Measurements from ENCODE around the gene PID1.

PID1 gene

GRCh38 chr2:229246334-229246733, 24.8 kb downstream of the PID1 start:
- H3K4me3 ChIP-seq (ENCODE audit: low read depth, low read length), result no peak overlapping the region
- no CpG with 5 or more reads among the region's 3 CpGs for WGBS (ENCODE audit: extremely low coverage, insufficient coverage, insufficient read length)
- H3K9me3 ChIP-seq (ENCODE audit: insufficient read depth, low read depth, low read length), result peaks cover 2% of the 10 kb centered on the region

GRCh38 chr2:229244975-229245374, 26.1 kb downstream of the PID1 start:
- Histone ChIP-seq H3K23ac (ENCODE audit: low read length) (no peak overlapping the region), H3K27ac (ENCODE audit: low read depth, low read length) (no peak overlapping the region), H3K4me1 (ENCODE audit: control insufficient read depth in 1 of 2, insufficient read depth in 2 of 2, low read length in 2 of 2) (no peaks in the 10 kb centered on the region), H3K9me3 (ENCODE audit: insufficient read depth, low read depth, low read length) (peaks cover 2% of the 10 kb centered on the region), H3K14ac (ENCODE audit: low read length) (no peak overlapping the region), H2AFZ (ENCODE audit: insufficient read depth, low read length, poor library complexity) (no peak overlapping the region), H3K79me2 (ENCODE audit: control insufficient read depth, insufficient read depth, low read length, poor library complexity) (no peaks in the 10 kb centered on the region), H4K8ac (ENCODE audit: low read depth, low read length) (no peak overlapping the region), H3K18ac (ENCODE audit: low read length) (no peak overlapping the region), H2AK5ac (ENCODE audit: low read length) (no peak overlapping the region), H3K4me3 (ENCODE audit: low read depth, low read length) (no peak overlapping the region), H3K79me1 (ENCODE audit: low read length) (no peaks in the 10 kb centered on the region), H3K4me2 (ENCODE audit: low read length) (no peak overlapping the region), H3K9ac (ENCODE audit: low read length) (no peak overlapping the region), H4K91ac (ENCODE audit: low read depth, low read length) (no peak overlapping the region), H2BK12ac (ENCODE audit: low read length) (no peak overlapping the region), H4K12ac (ENCODE audit: low read depth, low read length) (no peak overlapping the region), H2BK120ac (ENCODE audit: insufficient read depth, low read length, poor library complexity) (no peak overlapping the region), H3K27me3 (ENCODE audit: insufficient read depth, low read length) (no peaks in the 10 kb centered on the region), H3K36me3 (ENCODE audit: control insufficient read depth in 1 of 2, insufficient read depth in 2 of 2, low read length in 2 of 2) (no peaks in the 10 kb centered on the region), H3K4ac (ENCODE audit: low read depth, low read length) (no peak overlapping the region), H2BK5ac (ENCODE audit: low read depth, low read length, poor library complexity) (no peak overlapping the region)
- DNase-seq, result no peak
- no CpG with 5 or more reads among the region's 2 CpGs for WGBS (ENCODE audit: extremely low coverage, insufficient coverage, insufficient read length)

More at GRCh38 chr2:229246334-229246733, 24.8 kb downstream of the PID1 start:
- H3K4ac ChIP-seq (ENCODE audit: low read depth, low read length), result no peak overlapping the region
- H3K36me3 ChIP-seq (ENCODE audit: control insufficient read depth in 1 of 2, insufficient read depth in 2 of 2, low read length in 2 of 2), result no peaks in the 10 kb centered on the region
- H4K8ac ChIP-seq (ENCODE audit: low read depth, low read length), result no peak overlapping the region
- no peak overlapping the region for H2BK5ac ChIP-seq (ENCODE audit: low read depth, low read length, poor library complexity)
- peak; percentile 5 to 46 for DNase-seq
- H3K27ac ChIP-seq (ENCODE audit: low read depth, low read length), result no peak overlapping the region
- H4K12ac ChIP-seq (ENCODE audit: low read depth, low read length), result no peak overlapping the region
- H3K9ac ChIP-seq (ENCODE audit: low read length), result no peak overlapping the region
- no peaks in the 10 kb centered on the region for H3K79me2 ChIP-seq (ENCODE audit: control insufficient read depth, insufficient read depth, low read length, poor library complexity)
- no peak overlapping the region for H4K91ac ChIP-seq (ENCODE audit: low read depth, low read length)
- no peak overlapping the region for H2AK5ac ChIP-seq (ENCODE audit: low read length)
- no peak overlapping the region for H3K18ac ChIP-seq (ENCODE audit: low read length)
- H3K4me2 ChIP-seq (ENCODE audit: low read length), result no peak overlapping the region
- no peak overlapping the region for H3K14ac ChIP-seq (ENCODE audit: low read length)
- H2BK12ac ChIP-seq (ENCODE audit: low read length), result no peak overlapping the region
- H3K4me1 ChIP-seq (ENCODE audit: control insufficient read depth in 1 of 2, insufficient read depth in 2 of 2, low read length in 2 of 2), result no peaks in the 10 kb centered on the region
- H3K23ac ChIP-seq (ENCODE audit: low read length), result no peak overlapping the region
- no peak overlapping the region for H2BK120ac ChIP-seq (ENCODE audit: insufficient read depth, low read length, poor library complexity)
- no peaks in the 10 kb centered on the region for H3K79me1 ChIP-seq (ENCODE audit: low read length)
- H2AFZ ChIP-seq (ENCODE audit: insufficient read depth, low read length, poor library complexity), result no peak overlapping the region
- no peaks in the 10 kb centered on the region for H3K27me3 ChIP-seq (ENCODE audit: insufficient read depth, low read length)

DNA sequence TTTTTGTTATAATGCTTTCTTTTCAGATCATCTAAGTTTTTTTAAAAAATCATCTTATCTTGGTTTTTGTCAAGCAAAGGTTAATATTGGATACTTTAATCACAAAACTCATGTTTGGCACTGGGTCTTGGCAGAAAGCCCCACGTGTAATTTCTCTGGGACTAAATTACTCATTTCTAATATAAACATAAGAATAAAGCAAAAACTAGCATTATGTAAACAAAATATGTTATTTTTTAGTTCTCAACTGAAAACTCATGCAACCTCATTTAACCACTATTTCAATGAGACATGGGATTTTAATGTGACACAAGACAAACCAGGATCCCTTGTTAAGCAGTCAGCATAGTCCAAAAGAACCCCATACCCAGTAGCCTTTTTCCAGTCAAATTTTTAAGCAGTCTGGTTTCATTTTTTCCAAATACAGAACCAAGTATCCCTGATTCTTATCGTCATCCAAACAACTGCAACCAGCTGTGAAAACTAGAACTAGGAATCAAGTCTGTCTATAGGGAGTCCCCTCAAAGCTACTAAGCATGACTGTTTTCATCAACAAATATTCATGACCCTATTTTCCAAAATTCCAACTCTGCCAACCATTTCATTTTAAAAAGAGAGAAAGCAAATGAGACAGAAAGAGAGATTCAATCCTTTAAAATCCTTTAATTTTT, 27.1 kb downstream of the PID1 start:
- Histone ChIP-seq H3K79me2 (ENCODE audit: control insufficient read depth, insufficient read depth, low read length, poor library complexity) (no peaks in the 10 kb centered on the region), H3K9ac (ENCODE audit: low read length) (no peak overlapping the region), H4K8ac (ENCODE audit: low read depth, low read length) (no peak overlapping the region), H3K79me1 (ENCODE audit: low read length) (no peaks in the 10 kb centered on the region), H2AK5ac (ENCODE audit: low read length) (no peak overlapping the region), H2BK12ac (ENCODE audit: low read length) (no peak overlapping the region), H3K18ac (ENCODE audit: low read length) (no peak overlapping the region), H2BK5ac (ENCODE audit: low read depth, low read length, poor library complexity) (no peak overlapping the region), H4K12ac (ENCODE audit: low read depth, low read length) (no peak overlapping the region), H4K91ac (ENCODE audit: low read depth, low read length) (no peak overlapping the region), H3K14ac (ENCODE audit: low read length) (no peak overlapping the region), H3K9me3 (ENCODE audit: insufficient read depth, low read depth, low read length) (peaks cover 2% of the 10 kb centered on the region), H3K36me3 (ENCODE audit: control insufficient read depth in 1 of 2, insufficient read depth in 2 of 2, low read length in 2 of 2) (no peaks in the 10 kb centered on the region), H3K27ac (ENCODE audit: low read depth, low read length) (no peak overlapping the region), H3K4me3 (ENCODE audit: low read depth, low read length) (no peak overlapping the region), H3K23ac (ENCODE audit: low read length) (no peak overlapping the region), H3K4ac (ENCODE audit: low read depth, low read length) (no peak overlapping the region), H3K4me2 (ENCODE audit: low read length) (no peak overlapping the region), H3K4me1 (ENCODE audit: control insufficient read depth in 1 of 2, insufficient read depth in 2 of 2, low read length in 2 of 2) (no peaks in the 10 kb centered on the region), H3K27me3 (ENCODE audit: insufficient read depth, low read length) (no peaks in the 10 kb centered on the region), H2AFZ (ENCODE audit: insufficient read depth, low read length, poor library complexity) (no peak overlapping the region), H2BK120ac (ENCODE audit: insufficient read depth, low read length, poor library complexity) (no peak overlapping the region)
- no CpG with 5 or more reads among the region's 2 CpGs for WGBS (ENCODE audit: extremely low coverage, insufficient coverage, insufficient read length)
- no peak for DNase-seq

DNA sequence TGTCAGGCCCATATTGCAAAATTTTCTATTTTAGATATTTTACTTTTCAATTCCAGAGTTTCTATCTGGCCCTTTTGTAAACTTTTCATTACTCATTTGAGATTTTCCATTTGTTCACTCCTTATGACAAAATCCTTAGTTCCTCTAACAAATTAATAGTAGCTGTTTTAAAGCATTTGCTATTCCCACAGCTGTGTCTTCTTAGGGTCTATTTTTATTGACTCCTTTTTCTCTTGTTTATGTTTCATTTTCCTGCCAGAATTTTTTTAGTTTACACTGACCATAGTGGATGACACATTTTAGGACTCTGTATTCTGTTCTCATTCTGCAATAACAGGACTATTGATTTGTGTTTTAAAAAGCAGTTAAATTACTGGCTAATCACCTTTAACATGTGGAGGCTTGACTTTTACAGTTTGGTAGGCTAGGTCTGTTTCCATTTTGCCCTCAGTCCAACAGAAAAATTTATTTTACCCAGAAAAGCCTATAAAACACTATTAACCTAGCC, 30.0 kb downstream of the PID1 start:
- no peak overlapping the region for H3K4me3 ChIP-seq (ENCODE audit: low read depth, low read length)
- H2AK5ac ChIP-seq (ENCODE audit: low read length), result no peak overlapping the region
- H3K79me2 ChIP-seq (ENCODE audit: control insufficient read depth, insufficient read depth, low read length, poor library complexity), result no peaks in the 10 kb centered on the region
- H3K27me3 ChIP-seq (ENCODE audit: insufficient read depth, low read length), result no peaks in the 10 kb centered on the region
- H4K12ac ChIP-seq (ENCODE audit: low read depth, low read length), result no peak overlapping the region
- no peak overlapping the region for H3K18ac ChIP-seq (ENCODE audit: low read length)
- no peak overlapping the region for H2BK12ac ChIP-seq (ENCODE audit: low read length)
- no peak overlapping the region for H2BK5ac ChIP-seq (ENCODE audit: low read depth, low read length, poor library complexity)
- DNase-seq, result no peak
- H3K9me3 ChIP-seq (ENCODE audit: insufficient read depth, low read depth, low read length), result peaks cover 2% of the 10 kb centered on the region
- no peak overlapping the region for H4K8ac ChIP-seq (ENCODE audit: low read depth, low read length)
- no peak overlapping the region for H3K4me2 ChIP-seq (ENCODE audit: low read length)
- H3K36me3 ChIP-seq (ENCODE audit: control insufficient read depth in 1 of 2, insufficient read depth in 2 of 2, low read length in 2 of 2), result no peaks in the 10 kb centered on the region
- no peak overlapping the region for H3K14ac ChIP-seq (ENCODE audit: low read length)
- no peak overlapping the region for H3K27ac ChIP-seq (ENCODE audit: low read depth, low read length)
- no peak overlapping the region for H4K91ac ChIP-seq (ENCODE audit: low read depth, low read length)
- no peak overlapping the region for H3K4ac ChIP-seq (ENCODE audit: low read depth, low read length)
- H3K9ac ChIP-seq (ENCODE audit: low read length), result no peak overlapping the region
- no peak overlapping the region for H2BK120ac ChIP-seq (ENCODE audit: insufficient read depth, low read length, poor library complexity)
- no peaks in the 10 kb centered on the region for H3K79me1 ChIP-seq (ENCODE audit: low read length)
- H3K4me1 ChIP-seq (ENCODE audit: control insufficient read depth in 1 of 2, insufficient read depth in 2 of 2, low read length in 2 of 2), result peaks cover 0 to 3% of the 10 kb centered on the region in 2 experiments
- H2AFZ ChIP-seq (ENCODE audit: insufficient read depth, low read length, poor library complexity), result no peak overlapping the region
- H3K23ac ChIP-seq (ENCODE audit: low read length), result no peak overlapping the region
